ENCODE measurements around the gene RBKS.
"Not testable (repeated sequence)": the region's sequence is repeated elsewhere in the genome, so short reads cannot be mapped to it uniquely, and the experiment has no call there.

Gene RBKS

DNA sequence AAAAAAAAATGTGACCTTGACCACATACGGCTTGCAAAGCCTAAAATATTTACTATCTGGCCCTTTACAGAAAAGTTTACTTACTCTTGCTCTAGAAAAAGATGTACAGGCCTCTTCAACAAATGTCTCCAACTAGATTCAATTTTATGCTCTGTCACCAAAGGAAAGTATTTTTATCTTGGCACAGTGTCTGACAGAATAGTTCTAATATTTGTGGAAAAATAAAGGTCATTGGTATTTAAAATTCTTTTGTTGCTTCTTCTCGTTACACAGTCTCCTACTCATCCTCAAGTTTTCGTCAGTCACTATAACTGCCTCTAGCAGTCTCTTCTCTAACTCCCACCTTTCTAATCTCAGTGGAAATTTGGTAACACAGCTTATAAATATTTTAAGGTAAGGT lies 1.4 kb downstream of the RBKS start:
- Histone ChIP-seq H3K4me1 (ENCODE audit: control insufficient read depth, insufficient read depth, low read length) (no peaks in the 10 kb centered on the region), H3K27ac (ENCODE audit: low read length) (no peak overlapping the region), H3K27me3 (ENCODE audit: control insufficient read depth, insufficient read depth, low read length) (no peaks in the 10 kb centered on the region), H3K9me3 (ENCODE audit: control insufficient read depth, insufficient read depth, low read length) (no peaks in the 10 kb centered on the region), H3K4me3 (ENCODE audit: low read length) (no peak overlapping the region), H3K36me3 (ENCODE audit: control insufficient read depth, insufficient read depth, low read length) (no peaks in the 10 kb centered on the region)
- WGBS (ENCODE audit: insufficient coverage, insufficient read length), result no CpG with 5 or more reads among the region's 3 CpGs
- no peak for DNase-seq (ENCODE audit: low read depth, low spot score)

DNA sequence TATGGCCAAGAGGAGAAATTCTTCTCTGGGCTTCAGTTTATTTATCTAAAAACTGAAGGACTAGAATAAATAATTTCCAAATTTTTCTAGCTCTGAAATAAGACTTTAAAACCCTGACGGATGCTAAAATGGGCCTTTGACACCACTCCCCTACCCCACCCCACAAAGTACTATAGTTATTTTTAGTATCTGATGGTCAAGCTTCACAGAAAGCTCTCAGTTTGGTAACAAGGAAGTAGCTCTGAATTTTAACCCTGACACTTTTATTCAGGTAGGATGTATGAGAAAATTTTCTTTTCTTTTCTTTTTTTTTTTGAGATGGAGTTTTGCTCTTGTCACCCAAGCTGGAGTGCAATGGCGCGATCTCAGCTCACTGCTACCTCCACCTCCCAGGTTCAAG lies 2.4 kb downstream of the RBKS start:
- Histone ChIP-seq H3K27ac (ENCODE audit: low read length) (no peak overlapping the region), H3K27me3 (ENCODE audit: control insufficient read depth, insufficient read depth, low read length) (no peaks in the 10 kb centered on the region), H3K4me3 (ENCODE audit: low read length) (no peak overlapping the region), H3K36me3 (ENCODE audit: control insufficient read depth, insufficient read depth, low read length) (no peaks in the 10 kb centered on the region), H3K4me1 (ENCODE audit: control insufficient read depth, insufficient read depth, low read length) (no peaks in the 10 kb centered on the region), H3K9me3 (ENCODE audit: control insufficient read depth, insufficient read depth, low read length) (no peaks in the 10 kb centered on the region)
- DNase-seq (ENCODE audit: low read depth, low spot score), result no peak
- WGBS (ENCODE audit: insufficient coverage, insufficient read length), result no CpG with 5 or more reads among the region's 3 CpGs

DNA sequence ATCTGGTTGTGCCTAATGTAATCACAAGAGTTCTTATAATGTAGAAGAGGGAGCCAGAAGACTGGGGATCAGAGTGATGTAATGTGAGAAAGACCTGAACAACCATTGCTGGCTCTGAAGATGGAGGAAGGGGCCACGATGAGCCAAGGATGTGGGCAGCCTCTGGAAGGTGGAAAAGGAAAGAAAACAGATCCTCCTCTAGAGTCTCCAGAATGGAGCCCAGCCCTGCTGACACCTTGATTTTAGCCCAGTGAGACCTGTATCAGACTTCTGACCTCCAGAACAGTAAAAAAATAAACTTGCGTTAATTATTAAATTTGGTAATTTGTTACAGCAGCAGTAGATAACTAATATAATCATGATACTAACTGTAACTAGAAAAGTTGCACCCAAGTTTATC lies 3.1 kb downstream of the RBKS start:
- Histone ChIP-seq H3K4me1 (ENCODE audit: control insufficient read depth, insufficient read depth, low read length) (no peaks in the 10 kb centered on the region), H3K36me3 (ENCODE audit: control insufficient read depth, insufficient read depth, low read length) (no peaks in the 10 kb centered on the region), H3K4me3 (ENCODE audit: low read length) (no peak overlapping the region), H3K27me3 (ENCODE audit: control insufficient read depth, insufficient read depth, low read length) (no peaks in the 10 kb centered on the region), H3K9me3 (ENCODE audit: control insufficient read depth, insufficient read depth, low read length) (no peaks in the 10 kb centered on the region), H3K27ac (ENCODE audit: low read length) (no peak overlapping the region)
- no peak for DNase-seq (ENCODE audit: low read depth, low spot score)
- no CpG with 5 or more reads among the region's 2 CpGs for WGBS (ENCODE audit: insufficient coverage, insufficient read length)

DNA sequence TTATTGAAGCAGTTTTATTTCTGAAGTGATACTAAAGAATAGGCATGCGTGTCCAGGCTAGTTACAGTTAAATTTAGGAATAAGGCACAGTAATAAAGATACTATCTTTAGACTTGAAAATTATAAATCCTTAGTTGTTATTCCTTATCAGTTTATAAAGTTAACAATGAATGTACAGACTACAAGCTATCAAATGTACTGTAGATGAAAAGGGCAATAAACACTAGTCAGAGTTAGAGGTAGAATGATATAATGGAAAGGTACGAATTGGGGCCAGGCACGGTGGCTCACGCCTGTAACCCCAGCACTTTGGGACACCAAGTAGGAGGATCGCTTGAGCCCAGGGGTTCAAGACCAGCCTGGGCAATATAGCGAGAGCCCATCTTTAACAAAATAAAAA lies 3.9 kb downstream of the RBKS start:
- Histone ChIP-seq H3K9me3 (ENCODE audit: control insufficient read depth, insufficient read depth, low read length) (no peaks in the 10 kb centered on the region), H3K27me3 (ENCODE audit: control insufficient read depth, insufficient read depth, low read length) (no peaks in the 10 kb centered on the region), H3K36me3 (ENCODE audit: control insufficient read depth, insufficient read depth, low read length) (no peaks in the 10 kb centered on the region), H3K4me3 (ENCODE audit: low read length) (no peak overlapping the region), H3K27ac (ENCODE audit: low read length) (no peak overlapping the region), H3K4me1 (ENCODE audit: control insufficient read depth, insufficient read depth, low read length) (no peaks in the 10 kb centered on the region)
- no CpG with 5 or more reads among the region's 6 CpGs for WGBS (ENCODE audit: insufficient coverage, insufficient read length)
- no peak for DNase-seq (ENCODE audit: low read depth, low spot score)

DNA sequence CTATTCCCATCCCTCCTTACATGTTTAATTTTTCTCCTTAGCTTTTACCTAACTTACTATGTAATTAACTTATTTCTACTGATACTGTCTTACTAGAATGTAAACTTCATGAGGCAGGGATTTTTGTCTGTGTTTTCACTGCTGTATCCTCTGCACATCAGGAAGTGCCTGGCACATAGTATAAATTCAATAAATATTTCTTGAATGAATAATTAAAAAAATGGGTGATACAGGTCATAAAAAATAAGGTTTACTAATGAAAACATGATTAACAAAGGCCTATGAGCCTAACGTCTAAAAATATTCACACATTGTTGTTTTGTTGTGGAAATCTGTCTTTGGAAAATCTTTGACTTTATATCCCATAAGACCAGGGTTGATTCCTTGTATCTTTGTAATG lies 4.5 kb downstream of the RBKS start:
- Histone ChIP-seq H3K27me3 (ENCODE audit: control insufficient read depth, insufficient read depth, low read length) (no peaks in the 10 kb centered on the region), H3K4me1 (ENCODE audit: control insufficient read depth, insufficient read depth, low read length) (no peaks in the 10 kb centered on the region), H3K9me3 (ENCODE audit: control insufficient read depth, insufficient read depth, low read length) (no peaks in the 10 kb centered on the region), H3K36me3 (ENCODE audit: control insufficient read depth, insufficient read depth, low read length) (no peaks in the 10 kb centered on the region), H3K27ac (ENCODE audit: low read length) (no peak overlapping the region), H3K4me3 (ENCODE audit: low read length) (no peak overlapping the region)
- no CpG with 5 or more reads among the region's 1 CpG for WGBS (ENCODE audit: insufficient coverage, insufficient read length)
- no peak for DNase-seq (ENCODE audit: low read depth, low spot score)

DNA sequence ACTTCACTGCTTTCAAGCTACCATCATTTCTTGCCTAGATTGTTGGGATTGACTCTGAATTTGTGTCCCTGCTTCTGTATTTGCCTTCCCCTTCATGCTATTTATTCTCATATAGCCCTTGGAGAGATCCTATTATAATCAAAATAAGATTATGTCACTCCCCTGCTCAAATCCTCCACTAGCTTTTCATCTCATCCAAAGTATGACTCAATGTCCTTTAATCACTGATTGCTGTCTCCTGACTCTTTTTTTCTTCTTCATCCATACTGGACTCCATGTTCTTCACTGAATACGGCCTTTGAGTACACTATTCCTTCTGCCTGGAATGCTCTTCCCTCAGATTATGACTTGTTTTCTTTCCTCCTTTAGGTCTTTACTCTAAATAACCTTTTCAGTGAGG lies 5.0 kb downstream of the RBKS start:
- WGBS (ENCODE audit: insufficient coverage, insufficient read length), result no CpG with 5 or more reads among the region's 1 CpG
- no peaks in the 10 kb centered on the region for H3K27me3 ChIP-seq (ENCODE audit: control insufficient read depth, insufficient read depth, low read length)
- no peaks in the 10 kb centered on the region for H3K4me1 ChIP-seq (ENCODE audit: control insufficient read depth, insufficient read depth, low read length)
- DNase-seq (ENCODE audit: low read depth, low spot score), result no peak
- H3K4me3 ChIP-seq (ENCODE audit: low read length), result no peak overlapping the region
- no peaks in the 10 kb centered on the region for H3K9me3 ChIP-seq (ENCODE audit: control insufficient read depth, insufficient read depth, low read length)
- no peak overlapping the region for H3K27ac ChIP-seq (ENCODE audit: low read length)
- H3K36me3 ChIP-seq (ENCODE audit: control insufficient read depth, insufficient read depth, low read length), result no peaks in the 10 kb centered on the region

DNA sequence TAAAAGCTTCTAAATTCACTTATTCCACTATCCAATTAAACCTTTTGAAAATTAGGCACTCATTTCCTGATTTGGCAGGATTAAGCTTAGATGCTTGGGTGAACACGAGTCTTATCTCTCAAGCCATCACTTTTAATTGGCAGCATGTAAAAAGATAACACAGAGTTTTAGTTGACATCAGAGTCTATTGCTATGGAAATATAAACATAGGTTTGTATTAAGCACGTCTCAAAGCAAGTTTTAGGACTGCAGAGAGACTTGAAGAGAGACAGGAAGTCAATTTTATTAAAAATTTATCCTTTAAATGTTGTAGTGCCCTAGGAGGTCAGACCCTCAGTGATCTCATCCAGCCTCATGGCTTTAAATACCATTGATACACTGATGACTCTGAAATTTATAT lies 5.6 kb downstream of the RBKS start:
- no CpG with 5 or more reads among the region's 2 CpGs for WGBS (ENCODE audit: insufficient coverage, insufficient read length)
- Histone ChIP-seq H3K4me1 (ENCODE audit: control insufficient read depth, insufficient read depth, low read length) (no peaks in the 10 kb centered on the region), H3K36me3 (ENCODE audit: control insufficient read depth, insufficient read depth, low read length) (no peaks in the 10 kb centered on the region), H3K4me3 (ENCODE audit: low read length) (no peak overlapping the region), H3K27me3 (ENCODE audit: control insufficient read depth, insufficient read depth, low read length) (no peaks in the 10 kb centered on the region), H3K9me3 (ENCODE audit: control insufficient read depth, insufficient read depth, low read length) (no peaks in the 10 kb centered on the region), H3K27ac (ENCODE audit: low read length) (no peak overlapping the region)
- no peak for DNase-seq (ENCODE audit: low read depth, low spot score)

DNA sequence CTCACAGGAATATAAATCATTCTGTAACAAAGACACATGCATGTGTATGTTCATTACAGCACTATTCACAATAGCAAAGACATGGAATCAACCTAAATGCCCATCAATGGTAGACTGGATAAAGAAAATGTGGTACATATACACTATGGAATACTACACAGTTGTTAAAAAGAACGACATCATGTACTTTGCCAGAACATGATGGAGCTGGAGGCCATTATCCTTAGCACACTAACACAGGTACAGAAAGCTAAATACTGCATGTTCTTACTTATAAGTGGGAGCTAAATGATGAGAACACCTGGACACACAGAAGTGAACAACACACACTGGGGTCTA lies 7.6 kb downstream of the RBKS start:
- not testable (repeated sequence) for H3K36me3 ChIP-seq (ENCODE audit: control insufficient read depth, insufficient read depth, low read length); H3K27ac ChIP-seq (ENCODE audit: low read length); H3K4me1 ChIP-seq (ENCODE audit: control insufficient read depth, insufficient read depth, low read length); H3K9me3 ChIP-seq (ENCODE audit: control insufficient read depth, insufficient read depth, low read length); H3K27me3 ChIP-seq (ENCODE audit: control insufficient read depth, insufficient read depth, low read length); DNase-seq (ENCODE audit: low read depth, low spot score); H3K4me3 ChIP-seq (ENCODE audit: low read length)
- no CpG with 5 or more reads among the region's 1 CpG for WGBS (ENCODE audit: insufficient coverage, insufficient read length)

DNA sequence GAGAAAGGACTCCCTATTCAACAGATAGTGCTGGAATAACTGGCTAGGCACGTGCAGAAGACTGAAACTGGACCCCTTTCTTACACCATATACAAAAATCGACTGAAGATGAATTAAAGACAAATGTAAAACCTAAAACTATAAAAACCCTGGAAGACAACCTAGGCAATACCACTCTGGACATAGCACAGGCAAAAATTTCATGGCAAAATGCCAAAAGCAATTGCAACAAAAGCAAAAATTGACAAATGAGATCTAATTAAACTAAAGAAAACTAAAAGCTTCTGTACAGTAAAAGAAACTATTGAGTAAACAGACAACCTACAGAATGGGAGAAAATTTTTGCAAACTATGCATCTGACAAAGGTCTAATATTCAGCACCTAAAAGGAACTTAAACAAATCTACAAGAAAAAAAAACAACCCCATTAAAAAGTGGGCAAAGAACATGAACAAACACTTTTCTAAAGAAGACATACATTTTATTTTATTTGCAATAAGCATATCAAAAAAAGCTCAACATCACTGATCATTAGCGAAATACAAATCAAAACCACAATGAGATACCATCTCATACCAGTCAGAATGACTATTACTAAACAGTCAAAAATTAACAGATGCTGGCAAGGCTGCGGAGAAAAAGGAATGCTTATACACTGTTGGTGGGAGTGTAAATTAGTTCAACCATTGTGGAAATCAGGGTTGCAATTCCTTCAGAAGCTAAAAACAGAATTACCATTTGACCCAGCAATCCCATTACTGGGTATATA lies 8.2 kb downstream of the RBKS start:
- not testable (repeated sequence) for H3K27ac ChIP-seq (ENCODE audit: low read length); H3K4me3 ChIP-seq (ENCODE audit: low read length); H3K9me3 ChIP-seq (ENCODE audit: control insufficient read depth, insufficient read depth, low read length); H3K27me3 ChIP-seq (ENCODE audit: control insufficient read depth, insufficient read depth, low read length); H3K4me1 ChIP-seq (ENCODE audit: control insufficient read depth, insufficient read depth, low read length); DNase-seq (ENCODE audit: low read depth, low spot score); H3K36me3 ChIP-seq (ENCODE audit: control insufficient read depth, insufficient read depth, low read length)
- no CpG with 5 or more reads among the region's 4 CpGs for WGBS (ENCODE audit: insufficient coverage, insufficient read length)

DNA sequence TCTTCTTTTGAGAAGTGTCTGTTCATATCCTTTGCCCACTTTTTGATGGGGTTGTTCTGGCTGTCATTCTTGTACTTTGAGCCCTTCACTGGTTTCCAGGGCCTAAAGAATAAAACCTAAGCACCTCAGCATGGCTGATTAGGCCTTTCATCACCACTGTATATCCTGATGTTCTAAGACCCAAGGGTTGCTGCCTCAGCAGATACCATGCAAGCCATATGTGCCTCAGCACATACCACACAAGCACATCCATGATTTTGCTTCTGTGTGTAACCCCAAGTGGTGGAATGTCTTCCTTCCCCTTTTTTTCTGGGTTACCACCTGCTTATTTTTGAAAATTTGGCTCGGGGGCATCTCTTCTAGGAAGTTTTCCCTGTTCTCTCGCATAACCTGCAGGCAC lies 11.4 kb downstream of the RBKS start:
- no peaks in the 10 kb centered on the region for H3K36me3 ChIP-seq (ENCODE audit: control insufficient read depth, insufficient read depth, low read length)
- H3K4me3 ChIP-seq (ENCODE audit: low read length), result no peak overlapping the region
- no peaks in the 10 kb centered on the region for H3K27me3 ChIP-seq (ENCODE audit: control insufficient read depth, insufficient read depth, low read length)
- H3K27ac ChIP-seq (ENCODE audit: low read length), result no peak overlapping the region
- DNase-seq (ENCODE audit: low read depth, low spot score), result no peak
- no peaks in the 10 kb centered on the region for H3K9me3 ChIP-seq (ENCODE audit: control insufficient read depth, insufficient read depth, low read length)
- no peaks in the 10 kb centered on the region for H3K4me1 ChIP-seq (ENCODE audit: control insufficient read depth, insufficient read depth, low read length)
- no CpG with 5 or more reads among the region's 2 CpGs for WGBS (ENCODE audit: insufficient coverage, insufficient read length)

DNA sequence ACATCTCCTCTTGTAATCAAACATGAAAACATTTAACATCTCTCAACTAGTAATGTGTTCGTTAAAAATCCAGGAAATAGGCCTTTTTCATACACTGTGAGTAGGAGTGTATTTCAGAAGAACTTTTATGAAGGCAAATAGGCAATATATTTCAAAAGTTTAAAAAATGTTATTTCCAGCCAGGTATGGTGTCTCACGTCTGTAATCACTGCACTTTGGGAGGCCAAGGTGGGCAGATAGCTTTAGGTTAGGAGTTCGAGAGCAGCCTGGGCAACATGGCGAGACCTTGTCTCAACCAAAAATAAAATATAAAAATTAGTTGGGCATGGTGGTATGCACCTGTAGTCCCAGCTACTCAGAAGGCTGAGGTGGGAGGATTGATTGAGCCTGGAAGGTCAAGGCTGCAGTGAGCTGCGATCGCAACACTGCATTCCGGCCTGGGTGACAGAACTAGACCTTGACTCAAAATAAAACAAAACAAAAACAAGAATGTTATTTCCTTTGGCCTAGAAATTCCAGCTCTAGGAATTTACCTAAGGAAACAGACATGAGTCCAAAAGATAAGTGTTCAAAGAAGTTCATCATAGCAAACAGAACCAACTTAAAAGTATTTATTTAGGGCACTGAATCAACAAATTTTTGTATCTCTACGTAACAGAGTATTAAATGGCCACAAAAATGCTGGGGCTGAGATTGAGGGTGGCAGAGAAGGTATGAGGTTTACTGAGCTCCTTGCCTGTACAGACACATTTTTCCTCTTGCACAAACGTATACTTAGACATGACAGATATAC lies 14.9 kb downstream of the RBKS start:
- no CpG with 5 or more reads among the region's 9 CpGs for WGBS (ENCODE audit: insufficient coverage, insufficient read length)
- no peaks in the 10 kb centered on the region for H3K36me3 ChIP-seq (ENCODE audit: control insufficient read depth, insufficient read depth, low read length)
- H3K27ac ChIP-seq (ENCODE audit: low read length), result no peak overlapping the region
- no peaks in the 10 kb centered on the region for H3K4me1 ChIP-seq (ENCODE audit: control insufficient read depth, insufficient read depth, low read length)
- no peaks in the 10 kb centered on the region for H3K27me3 ChIP-seq (ENCODE audit: control insufficient read depth, insufficient read depth, low read length)
- DNase-seq (ENCODE audit: low read depth, low spot score), result no peak
- H3K9me3 ChIP-seq (ENCODE audit: control insufficient read depth, insufficient read depth, low read length), result no peaks in the 10 kb centered on the region
- H3K4me3 ChIP-seq (ENCODE audit: low read length), result no peak overlapping the region

Measured in iPS DF 6.9 (cell line).